ENCODE results near the gene EIF4G3.

Gene EIF4G3

DNA sequence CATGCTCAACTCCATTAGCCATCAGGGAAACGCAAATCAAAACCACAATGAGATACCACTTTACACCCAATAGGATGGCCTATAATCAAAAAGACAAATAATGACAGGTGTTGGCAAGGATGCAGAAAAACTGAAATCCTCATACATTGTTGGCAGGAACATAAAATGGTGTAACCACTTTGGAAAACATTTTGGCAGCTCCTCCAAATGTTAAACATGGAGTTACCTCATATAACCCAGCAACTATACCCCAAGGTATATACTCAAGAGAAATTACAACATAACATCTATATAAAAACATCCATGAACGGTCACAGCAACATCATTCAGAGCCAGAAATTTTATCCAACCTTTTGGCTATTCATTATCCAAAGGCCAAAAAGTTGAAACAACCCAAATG is 11.6 kb downstream of the EIF4G3 start:
- H3K4me1 ChIP-seq (ENCODE audit: control insufficient read depth in 1 of 2, insufficient read depth in 1 of 2, low read depth in 1 of 2, low read length in 1 of 2), result no peaks in the 10 kb centered on the region
- TF ChIP-seq, protein P1, sequence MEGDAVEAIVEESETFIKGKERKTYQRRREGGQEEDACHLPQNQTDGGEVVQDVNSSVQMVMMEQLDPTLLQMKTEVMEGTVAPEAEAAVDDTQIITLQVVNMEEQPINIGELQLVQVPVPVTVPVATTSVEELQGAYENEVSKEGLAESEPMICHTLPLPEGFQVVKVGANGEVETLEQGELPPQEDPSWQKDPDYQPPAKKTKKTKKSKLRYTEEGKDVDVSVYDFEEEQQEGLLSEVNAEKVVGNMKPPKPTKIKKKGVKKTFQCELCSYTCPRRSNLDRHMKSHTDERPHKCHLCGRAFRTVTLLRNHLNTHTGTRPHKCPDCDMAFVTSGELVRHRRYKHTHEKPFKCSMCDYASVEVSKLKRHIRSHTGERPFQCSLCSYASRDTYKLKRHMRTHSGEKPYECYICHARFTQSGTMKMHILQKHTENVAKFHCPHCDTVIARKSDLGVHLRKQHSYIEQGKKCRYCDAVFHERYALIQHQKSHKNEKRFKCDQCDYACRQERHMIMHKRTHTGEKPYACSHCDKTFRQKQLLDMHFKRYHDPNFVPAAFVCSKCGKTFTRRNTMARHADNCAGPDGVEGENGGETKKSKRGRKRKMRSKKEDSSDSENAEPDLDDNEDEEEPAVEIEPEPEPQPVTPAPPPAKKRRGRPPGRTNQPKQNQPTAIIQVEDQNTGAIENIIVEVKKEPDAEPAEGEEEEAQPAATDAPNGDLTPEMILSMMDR (IDR thresholded peaks at IDR 0.05), result no peak
- H3K4me3 ChIP-seq (ENCODE audit: low read depth in 1 of 2, low read length in 1 of 2), result no peak overlapping the region
- H3K9me3 ChIP-seq, result no peaks in the 10 kb centered on the region
- H3K27me3 ChIP-seq, result no peaks in the 10 kb centered on the region
- H3K36me3 ChIP-seq, result peaks cover 27% of the 10 kb centered on the region
- H3K27ac ChIP-seq, result no peak overlapping the region

DNA sequence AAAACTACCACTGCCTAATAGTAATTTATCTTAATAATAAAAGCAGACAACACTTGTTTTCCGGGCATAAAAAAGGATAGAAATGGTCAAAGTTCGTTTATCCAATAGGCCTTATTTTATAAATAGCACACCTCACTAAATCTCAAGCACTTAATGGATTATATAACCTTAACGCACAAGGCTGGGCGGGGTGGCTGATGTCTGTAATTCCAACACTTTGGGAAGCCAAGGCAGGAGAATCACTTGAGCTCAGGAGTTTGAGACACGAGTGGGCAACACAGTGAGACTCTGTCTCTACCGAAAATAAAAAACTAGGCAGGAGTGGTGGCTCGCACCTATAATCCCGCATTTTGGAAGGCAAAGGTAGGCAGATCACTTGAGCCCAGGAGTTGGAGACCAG is 12.4 kb downstream of the EIF4G3 start:
- TF ChIP-seq, protein P1 (IDR thresholded peaks at IDR 0.05), result no peak
- Histone ChIP-seq H3K4me3 (ENCODE audit: low read depth in 1 of 2, low read length in 1 of 2) (no peak overlapping the region), H3K36me3 (peaks cover 27% of the 10 kb centered on the region), H3K27me3 (no peaks in the 10 kb centered on the region), H3K4me1 (ENCODE audit: control insufficient read depth in 1 of 2, insufficient read depth in 1 of 2, low read depth in 1 of 2, low read length in 1 of 2) (no peaks in the 10 kb centered on the region), H3K9me3 (no peaks in the 10 kb centered on the region), H3K27ac (no peak overlapping the region)

DNA sequence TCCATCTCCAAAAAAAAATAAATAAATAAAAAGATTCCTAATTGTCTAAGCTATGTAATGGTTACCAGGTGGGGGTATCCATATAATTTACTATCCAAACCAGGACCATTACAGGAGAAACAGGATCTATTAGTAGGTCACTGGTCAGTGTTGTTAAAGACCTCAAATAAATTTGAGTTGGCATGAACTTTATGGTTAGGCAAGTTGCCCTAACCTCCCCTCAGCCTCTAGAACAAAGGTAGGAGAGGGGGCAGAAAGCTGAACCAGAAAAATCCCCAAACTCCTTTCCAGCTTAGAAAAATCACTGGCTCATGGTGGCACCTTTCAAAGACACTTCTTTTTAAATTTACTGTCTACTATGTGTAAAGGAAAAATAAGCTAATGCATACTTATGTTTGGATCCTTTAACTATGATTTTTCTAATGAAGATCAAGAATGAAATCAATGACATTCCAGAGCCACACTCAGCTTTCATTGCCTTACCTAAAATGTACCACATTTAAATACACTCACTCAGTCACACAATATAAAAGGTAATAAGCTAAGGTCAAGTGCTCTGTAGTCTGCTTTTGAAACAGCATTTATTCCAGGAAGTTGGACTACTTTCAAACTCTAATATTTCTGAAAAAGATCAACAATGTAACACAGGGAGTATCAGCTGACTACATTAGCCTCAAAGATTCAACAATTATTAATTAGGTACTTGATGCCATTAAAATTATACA is 13.8 kb downstream of the EIF4G3 start:
- Histone ChIP-seq H3K4me3 (ENCODE audit: low read depth in 1 of 2, low read length in 1 of 2) (no peak overlapping the region), H3K27ac (peak overlapping the region; percentile 29), H3K9me3 (no peaks in the 10 kb centered on the region), H3K4me1 (ENCODE audit: control insufficient read depth in 1 of 2, insufficient read depth in 1 of 2, low read depth in 1 of 2, low read length in 1 of 2) (no peaks in the 10 kb centered on the region), H3K27me3 (no peaks in the 10 kb centered on the region), H3K36me3 (peaks cover 22% of the 10 kb centered on the region)
- TF ChIP-seq, protein P1 (IDR thresholded peaks at IDR 0.05), result no peak

- no peaks in the 10 kb centered on the region for H3K27me3 ChIP-seq
- TF ChIP-seq, protein P1 (IDR thresholded peaks at IDR 0.05), result no peak
These were observed 14.9 kb downstream of the EIF4G3 start for GRCh38 chr1:21161842-21162241.

DNA sequence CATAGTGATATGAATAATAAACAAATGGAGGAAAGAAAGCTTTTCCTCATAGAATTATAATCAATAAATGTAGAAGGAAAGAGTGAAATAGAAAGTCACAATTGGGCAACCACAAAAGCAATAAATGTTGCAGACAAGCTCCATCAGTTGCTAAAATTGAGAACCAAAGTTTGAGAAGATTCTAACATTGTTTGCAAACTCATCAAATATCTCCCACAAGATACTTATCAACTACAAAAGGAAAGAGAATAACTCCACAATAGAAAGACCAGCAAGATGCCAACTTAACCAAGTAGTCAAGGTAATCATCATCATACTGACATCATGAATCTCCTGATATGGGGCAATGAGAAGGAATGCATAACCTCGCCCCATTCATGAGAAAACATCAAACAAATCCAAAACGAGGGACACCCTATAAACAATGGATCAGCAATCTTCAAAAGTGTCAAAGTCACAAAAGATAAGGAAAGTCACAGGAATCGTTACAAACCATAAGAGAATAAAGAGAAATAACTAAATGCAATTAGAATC is 16.4 kb downstream of the EIF4G3 start:
- H3K4me1 ChIP-seq (ENCODE audit: control insufficient read depth in 1 of 2, insufficient read depth in 1 of 2, low read depth in 1 of 2, low read length in 1 of 2), result peaks cover 13 to 16% of the 10 kb centered on the region in 2 experiments
- no peaks in the 10 kb centered on the region for H3K9me3 ChIP-seq
- no peaks in the 10 kb centered on the region for H3K27me3 ChIP-seq
- TF ChIP-seq, protein P1 (IDR thresholded peaks at IDR 0.05), result no peak
- no peak overlapping the region for H3K27ac ChIP-seq
- H3K4me3 ChIP-seq (ENCODE audit: low read depth in 1 of 2, low read length in 1 of 2), result no peak overlapping the region
- peaks cover 8% of the 10 kb centered on the region for H3K36me3 ChIP-seq

More at GRCh38 chr1:21161842-21162241, 14.9 kb downstream of the EIF4G3 start:
- H3K4me1 ChIP-seq (ENCODE audit: control insufficient read depth in 1 of 2, insufficient read depth in 1 of 2, low read depth in 1 of 2, low read length in 1 of 2), result peaks cover 8 to 10% of the 10 kb centered on the region in 2 experiments
- H3K27ac ChIP-seq, result no peak overlapping the region
- H3K36me3 ChIP-seq, result peaks cover 15% of the 10 kb centered on the region
- H3K9me3 ChIP-seq, result no peaks in the 10 kb centered on the region
- H3K4me3 ChIP-seq (ENCODE audit: low read depth in 1 of 2, low read length in 1 of 2), result no peak overlapping the region
